GM19043 (cell line): ENCODE data around the gene ENDOU.
"Not testable (repeated sequence)": the region's sequence is repeated elsewhere in the genome, so short reads cannot be mapped to it uniquely, and the experiment has no call there.

Experiments used
- ATAC-seq: cut with Tn5 transposase; IDR thresholded peaks from one replicate; pipeline ENCODE4 v1.9.1; 2021; ENCODE audit warnings: low read depth; ENCODE audit not compliant: unreplicated experiment

Gene ENDOU

GRCh38 chr12:47700263-47700662, 25.0 kb downstream of the ENDOU start:
- no peak for ATAC-seq

GRCh38 chr12:47698631-47699030, 26.7 kb downstream of the ENDOU start:
- ATAC-seq: no peak

- ATAC-seq: no peak
Observed at GRCh38 chr12:47698055-47698454, 27.2 kb downstream of the ENDOU start.

- no peak for ATAC-seq
Observed at GRCh38 chr12:47689215-47689614, 36.1 kb downstream of the ENDOU start.

- no peak for ATAC-seq
Observed at GRCh38 chr12:47687636-47688035, 37.7 kb downstream of the ENDOU start.

- ATAC-seq: no peak
Observed at GRCh38 chr12:47686645-47687240, 38.5 kb downstream of the ENDOU start.

GRCh38 chr12:47679785-47680184, 45.5 kb downstream of the ENDOU start:
- no peak for ATAC-seq

- ATAC-seq: no peak
Observed at GRCh38 chr12:47672068-47672467, 53.2 kb downstream of the ENDOU start.

GRCh38 chr12:47667935-47668334, 57.4 kb downstream of the ENDOU start:
- not testable (repeated sequence) for ATAC-seq
